Neutrophil (primary cell): Measurements from ENCODE around the gene TMEM41B.
"Not testable (repeated sequence)": the region's sequence is repeated elsewhere in the genome, so short reads cannot be mapped to it uniquely, and the experiment has no call there.

Source experiments
- H3K27ac ChIP-seq: fragments of 200-600 bp; sonication (generic); 2 replicates; pipeline ENCODE4 v1.5.1; 2016; ENCODE audit warnings: mild to moderate bottlenecking, moderate library complexity
- H3K27me3 ChIP-seq: fragments of 200-600 bp; sonication (generic); 2 replicates; pipeline ENCODE4 v1.6.0; 2016; ENCODE audit warnings: mild to moderate bottlenecking
- H3K36me3 ChIP-seq: fragments of 200-600 bp; sonication (generic); 2 replicates; pipeline ENCODE4 v1.5.1; 2017
- H3K4me1 ChIP-seq, 2 experiments: fragments of 200-600 bp in 1 of 2; sonication (generic) in 1 of 2; 1 replicate in 1 of 2; 2 replicates in 1 of 2; pipeline versions ENCODE4 v1.5.1 to v1.6.1; 2013 to 2016; ENCODE audit warnings: low read depth in 1 of 2, low read length in 1 of 2, mild to moderate bottlenecking in 1 of 2, moderate library complexity in 1 of 2; ENCODE audit not compliant: control insufficient read depth in 1 of 2, insufficient read depth in 1 of 2
- H3K4me3 ChIP-seq, 2 experiments: fragments of 200-600 bp in 1 of 2; sonication (generic) in 1 of 2; 1 replicate in 1 of 2; 2 replicates in 1 of 2; pipeline ENCODE4 v1.5.1; 2013 to 2016; ENCODE audit warnings: low read depth in 1 of 2, low read length in 1 of 2, mild to moderate bottlenecking in 1 of 2, moderate library complexity in 1 of 2
- H3K9me3 ChIP-seq: fragments of 200-600 bp; sonication (generic); 2 replicates; pipeline ENCODE4 v1.5.1; 2016
- CTCF ChIP-seq: fragments of 200-600 bp; sonication (generic); IDR thresholded peaks from 2 replicates; pipeline ENCODE4 v1.5.1; 2016; ENCODE audit warnings: antibody characterized with exemption

TMEM41B gene

GRCh38 chr11:9265211-9266131, 48.9 kb downstream of the TMEM41B start, which contains the start of gene DENND5A:
Gene DENND5A (minus strand): TSS chr11:9265350. CDS start chr11:9265069, 281 bp downstream.
- Histone ChIP-seq H3K4me3 (peak within 1 kb of the TSS; percentile 96 to 97), H3K27me3 (peaks cover 15% of the 10 kb centered on the region), H3K9me3 (no peaks in the 10 kb centered on the region), H3K27ac (peak within 1 kb of the TSS; percentile 99), H3K36me3 (no peaks in the 10 kb centered on the region), H3K4me1 (peaks cover 38 to 43% of the 10 kb centered on the region in 2 experiments)
- no peak for TF ChIP-seq CTCF

- Histone ChIP-seq H3K4me1 (peaks cover 43 to 49% of the 10 kb centered on the region in 2 experiments), H3K27ac (peak overlapping the region; percentile 99), H3K36me3 (no peaks in the 10 kb centered on the region), H3K27me3 (peaks cover 15% of the 10 kb centered on the region), H3K9me3 (no peaks in the 10 kb centered on the region), H3K4me3 (peak overlapping the region; percentile 96 to 97)
- no peak for TF ChIP-seq CTCF
Measured at GRCh38 chr11:9264316-9265210, 49.8 kb downstream of the TMEM41B start.

- H3K4me1 ChIP-seq, result peaks cover 43 to 49% of the 10 kb centered on the region in 2 experiments
- H3K4me3 ChIP-seq, result peak overlapping the region; percentile 96 to 97
- TF ChIP-seq CTCF, result no peak
- peaks cover 15% of the 10 kb centered on the region for H3K27me3 ChIP-seq
- H3K36me3 ChIP-seq, result no peaks in the 10 kb centered on the region
- peak overlapping the region; percentile 99 for H3K27ac ChIP-seq
- H3K9me3 ChIP-seq, result no peaks in the 10 kb centered on the region
Measured at GRCh38 chr11:9263840-9264315, 50.5 kb downstream of the TMEM41B start.

- not testable (repeated sequence) for H3K36me3 ChIP-seq, H3K27me3 ChIP-seq, H3K9me3 ChIP-seq
- peak overlapping the region; percentile 3 to 8 for H3K4me3 ChIP-seq
- H3K4me1 ChIP-seq, result peaks cover 41 to 45% of the 10 kb centered on the region in 2 experiments
- peak overlapping the region; percentile 68 for H3K27ac ChIP-seq
Measured at GRCh38 chr11:9260838-9261146, 53.6 kb downstream of the TMEM41B start.

GRCh38 chr11:9259981-9260837, 54.2 kb downstream of the TMEM41B start:
- peak overlapping the region; percentile 68 for H3K27ac ChIP-seq

GRCh38 chr11:9258279-9258678, 56.1 kb downstream of the TMEM41B start:
- not testable (repeated sequence) for H3K27me3 ChIP-seq, H3K27ac ChIP-seq, H3K9me3 ChIP-seq, H3K4me3 ChIP-seq
- H3K4me1 ChIP-seq, result peaks cover 33 to 34% of the 10 kb centered on the region in 2 experiments
- peaks cover 19% of the 10 kb centered on the region for H3K36me3 ChIP-seq

More at GRCh38 chr11:9259981-9260837, 54.2 kb downstream of the TMEM41B start:
- no peaks in the 10 kb centered on the region for H3K9me3 ChIP-seq
- peaks cover 11% of the 10 kb centered on the region for H3K36me3 ChIP-seq
- peak overlapping the region; percentile 3 to 8 for H3K4me3 ChIP-seq
- peaks cover 35 to 40% of the 10 kb centered on the region in 2 experiments for H3K4me1 ChIP-seq
- no peaks in the 10 kb centered on the region for H3K27me3 ChIP-seq
- TF ChIP-seq CTCF, result no peak
